Measurements from ENCODE around the gene PTPRN2. TPM values are rescaled to one million over a fixed set of nuclear protein-coding genes. Genes with fewer than 3 reads are reported as not detected.

The PTPRN2 gene
- total and polyA plus RNA-seq, 2 of the 13 experiments (the other 11 are each of a cell fraction or from before 2014, with no cell fraction given): 2.5 to 24.2 TPM

- BruUV-seq (replicated peaks): no TSS peak
- TF ChIP-seq, protein P1, sequence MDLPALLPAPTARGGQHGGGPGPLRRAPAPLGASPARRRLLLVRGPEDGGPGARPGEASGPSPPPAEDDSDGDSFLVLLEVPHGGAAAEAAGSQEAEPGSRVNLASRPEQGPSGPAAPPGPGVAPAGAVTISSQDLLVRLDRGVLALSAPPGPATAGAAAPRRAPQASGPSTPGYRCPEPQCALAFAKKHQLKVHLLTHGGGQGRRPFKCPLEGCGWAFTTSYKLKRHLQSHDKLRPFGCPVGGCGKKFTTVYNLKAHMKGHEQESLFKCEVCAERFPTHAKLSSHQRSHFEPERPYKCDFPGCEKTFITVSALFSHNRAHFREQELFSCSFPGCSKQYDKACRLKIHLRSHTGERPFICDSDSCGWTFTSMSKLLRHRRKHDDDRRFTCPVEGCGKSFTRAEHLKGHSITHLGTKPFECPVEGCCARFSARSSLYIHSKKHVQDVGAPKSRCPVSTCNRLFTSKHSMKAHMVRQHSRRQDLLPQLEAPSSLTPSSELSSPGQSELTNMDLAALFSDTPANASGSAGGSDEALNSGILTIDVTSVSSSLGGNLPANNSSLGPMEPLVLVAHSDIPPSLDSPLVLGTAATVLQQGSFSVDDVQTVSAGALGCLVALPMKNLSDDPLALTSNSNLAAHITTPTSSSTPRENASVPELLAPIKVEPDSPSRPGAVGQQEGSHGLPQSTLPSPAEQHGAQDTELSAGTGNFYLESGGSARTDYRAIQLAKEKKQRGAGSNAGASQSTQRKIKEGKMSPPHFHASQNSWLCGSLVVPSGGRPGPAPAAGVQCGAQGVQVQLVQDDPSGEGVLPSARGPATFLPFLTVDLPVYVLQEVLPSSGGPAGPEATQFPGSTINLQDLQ (CRISPR knock-in tag; IDR thresholded peaks at IDR 0.05): no peak
- TF ChIP-seq ZMAT3 (CRISPR knock-in tag; conservative IDR thresholded peaks at IDR 0.05): no peak
- TF ChIP-seq DRAP1 (CRISPR knock-in tag; IDR thresholded peaks at IDR 0.05): no peak
- no peak for TF ChIP-seq SAFB2 (CRISPR knock-in tag; IDR thresholded peaks at IDR 0.05; ENCODE audit: borderline replicate concordance, low read depth)
- no peak for TF ChIP-seq ZNF33B (CRISPR knock-in tag; IDR thresholded peaks at IDR 0.05)
- TF ChIP-seq FOXA1 (IDR thresholded peaks at IDR 0.05): no peak
- TF ChIP-seq FOXA1 (CRISPR knock-in tag; IDR thresholded peaks at IDR 0.05): no peak
- TF ChIP-seq SMARCE1 (IDR thresholded peaks at IDR 0.05; ENCODE audit: borderline replicate concordance): no peak
- no peak for TF ChIP-seq ZC3H4 (CRISPR knock-in tag; IDR thresholded peaks at IDR 0.05; ENCODE audit: borderline replicate concordance)
- TF ChIP-seq POLR2A (IDR thresholded peaks at IDR 0.05; ENCODE audit: insufficient read depth in 1 of 2, low read depth in 2 of 2, low read length in 2 of 2): no peak
- no peak for TF ChIP-seq ZNF30 (CRISPR knock-in tag; IDR thresholded peaks at IDR 0.05)
- no peak for TF ChIP-seq ARID3A (IDR thresholded peaks at IDR 0.05; ENCODE audit: low read depth, low read length)
- no peak for TF ChIP-seq CAMTA2 (CRISPR knock-in tag; IDR thresholded peaks at IDR 0.05; ENCODE audit: borderline replicate concordance)
- Histone ChIP-seq H3K79me2 (ENCODE audit: insufficient read depth, low read length) (no peaks in the 10 kb centered on the region), H3K9me3 (ENCODE audit: low read length) (no peaks in the 10 kb centered on the region), H4K20me1 (ENCODE audit: insufficient read depth, low read length) (peaks cover 10% of the 10 kb centered on the region; the same call in 1 of the 2 replicates), H3K4me2 (ENCODE audit: low read depth, low read length) (no peak overlapping the region), H2AFZ (ENCODE audit: low read length) (no peak overlapping the region), H3K4me1 (ENCODE audit: insufficient read depth, low read length) (peaks cover 9% of the 10 kb centered on the region), H3K9ac (ENCODE audit: insufficient read depth, low read depth, low read length) (no peak overlapping the region), H3K36me3 (replicated peaks in 1 of 2; ENCODE audit: control insufficient read depth in 1 of 2, insufficient read depth in 2 of 2, low read length in 2 of 2) (no peaks in the 10 kb centered on the region), H3K27ac (ENCODE audit: extremely low read length, insufficient read depth, low read length) (no peak overlapping the region), H3K27me3 (ENCODE audit: control insufficient read depth in 1 of 2, insufficient read depth in 2 of 2, low read length in 2 of 2) (no peaks in the 10 kb centered on the region), H3K4me3 (replicated peaks in 1 of 3; ENCODE audit: insufficient read depth in 1 of 3, low read depth in 2 of 3, low read length in 3 of 3) (no peak overlapping the region)
- in situ Hi-C loops (cut with HindIII; ENCODE audit: extremely low pct_ligation_motif_present, low pct_unique_long_range_greater_than_20kb): no loop called here
- WGBS (ENCODE audit: low lambda C conversion rate): 90% methylated on average over 8 of the region's 9 CpGs
- DNase-seq (ENCODE audit: low spot score): no peak
- ATAC-seq: no peak
- POLR2A ChIA-PET: no interaction called here
- CTCF ChIA-PET (ENCODE audit: low intra/inter-chr PET ratio, low total read pairs): no interaction called here
- intact Hi-C loops (cut with micrococcal nuclease; ENCODE audit: unreplicated experiment): no loop called here
- FAIRE-seq: no peak
Observed at GRCh38 chr7:158270856-158271413, 316.7 kb downstream of the PTPRN2 start.
